ENCODE results near the gene DYNC1I1.

DNA sequence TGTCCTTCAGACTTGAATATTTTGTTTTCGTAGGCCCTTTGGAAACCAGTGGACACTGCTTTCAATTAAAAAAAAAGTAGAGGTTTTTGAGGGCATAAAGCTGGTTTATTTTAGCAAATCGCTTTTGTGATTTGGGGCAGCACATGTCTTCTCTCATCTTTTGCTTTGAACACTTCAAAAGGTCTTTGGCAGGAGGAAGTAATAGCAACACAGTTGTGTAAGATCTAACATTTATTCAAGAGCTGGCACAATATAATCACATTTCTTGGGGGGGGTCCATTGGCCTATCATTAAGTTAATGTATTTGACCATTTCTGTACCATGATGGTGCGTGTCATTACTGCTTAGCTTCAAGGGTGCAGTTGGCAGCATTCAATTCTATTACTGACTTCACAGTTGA, 42.4 kb downstream of the DYNC1I1 start:
- TF ChIP-seq, protein P1, sequence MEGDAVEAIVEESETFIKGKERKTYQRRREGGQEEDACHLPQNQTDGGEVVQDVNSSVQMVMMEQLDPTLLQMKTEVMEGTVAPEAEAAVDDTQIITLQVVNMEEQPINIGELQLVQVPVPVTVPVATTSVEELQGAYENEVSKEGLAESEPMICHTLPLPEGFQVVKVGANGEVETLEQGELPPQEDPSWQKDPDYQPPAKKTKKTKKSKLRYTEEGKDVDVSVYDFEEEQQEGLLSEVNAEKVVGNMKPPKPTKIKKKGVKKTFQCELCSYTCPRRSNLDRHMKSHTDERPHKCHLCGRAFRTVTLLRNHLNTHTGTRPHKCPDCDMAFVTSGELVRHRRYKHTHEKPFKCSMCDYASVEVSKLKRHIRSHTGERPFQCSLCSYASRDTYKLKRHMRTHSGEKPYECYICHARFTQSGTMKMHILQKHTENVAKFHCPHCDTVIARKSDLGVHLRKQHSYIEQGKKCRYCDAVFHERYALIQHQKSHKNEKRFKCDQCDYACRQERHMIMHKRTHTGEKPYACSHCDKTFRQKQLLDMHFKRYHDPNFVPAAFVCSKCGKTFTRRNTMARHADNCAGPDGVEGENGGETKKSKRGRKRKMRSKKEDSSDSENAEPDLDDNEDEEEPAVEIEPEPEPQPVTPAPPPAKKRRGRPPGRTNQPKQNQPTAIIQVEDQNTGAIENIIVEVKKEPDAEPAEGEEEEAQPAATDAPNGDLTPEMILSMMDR (conservative IDR thresholded peaks at IDR 0.05 in 1 of 2, IDR thresholded peaks at IDR 0.05 in 1 of 2; ENCODE audit: extremely low read depth in 1 of 2, insufficient read depth in 1 of 2, low read depth in 1 of 2, low read length in 2 of 2) = no peak
- TF ChIP-seq EZH2 (IDR thresholded peaks at IDR 0.05; ENCODE audit: borderline replicate concordance, low read length) = no peak

Measured in mammary epithelial cell (primary cell).